ENCODE measurements around the gene RALGPS1. TPM values are rescaled to one million over a fixed set of nuclear protein-coding genes. Genes with fewer than 3 reads are reported as not detected.

RALGPS1 gene
- total and polyA plus RNA-seq, 2 of the 8 experiments (the other 6 are each of a cell fraction or from before 2014, with no cell fraction given) = 20.0 to 23.5 TPM

DNA sequence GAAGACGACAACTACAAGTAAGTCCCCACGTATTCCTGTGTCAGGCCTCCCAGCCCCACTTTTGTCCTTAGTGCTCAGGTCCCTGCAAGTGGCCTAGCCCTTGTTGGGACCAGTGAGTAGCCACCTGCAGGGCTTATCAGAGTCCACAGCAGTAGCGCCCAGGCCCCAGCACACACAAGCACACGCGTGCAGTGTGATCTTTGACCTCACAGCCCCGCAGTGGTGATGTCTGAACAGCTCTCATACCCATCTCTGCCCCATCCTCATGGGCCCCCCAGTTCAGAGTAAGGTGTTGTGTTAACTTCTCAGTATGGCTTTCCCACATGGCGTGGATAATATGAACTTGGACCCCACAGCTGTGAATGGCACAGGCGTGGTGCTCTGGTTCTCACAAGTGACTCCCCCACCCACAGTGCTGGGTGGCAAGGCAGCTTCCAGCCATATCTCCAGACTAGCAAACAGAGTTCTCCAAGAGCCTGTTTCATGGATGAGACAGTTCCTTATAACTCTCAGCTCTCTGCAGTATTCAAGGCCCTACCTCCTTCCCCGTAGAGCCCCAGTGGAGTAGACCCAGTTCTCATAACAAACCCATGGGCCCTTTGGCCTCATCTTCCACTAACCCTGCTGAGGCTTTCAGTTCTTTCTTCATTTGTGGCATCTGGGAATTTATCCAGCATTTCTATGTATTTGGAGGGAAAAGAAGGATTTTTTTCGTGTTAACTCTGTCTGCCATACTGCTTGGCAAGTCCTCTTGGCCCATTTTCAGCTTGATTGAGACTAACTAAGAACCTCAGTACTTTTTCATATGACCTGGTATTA is 254.4 kb downstream of the RALGPS1 start:
- Histone ChIP-seq H2BK5ac (ENCODE audit: low read depth, low read length) (no peak overlapping the region), H4K91ac (replicated peaks; ENCODE audit: insufficient read length, low read length) (no peak overlapping the region), H3K4me3 (ENCODE audit: extremely low read depth in 1 of 4, insufficient read depth in 2 of 4, low read depth in 3 of 4, low read length in 4 of 4) (no peak overlapping the region), H2BK15ac (ENCODE audit: low read length) (no peak overlapping the region), H3K4me2 (ENCODE audit: insufficient read depth in 1 of 2, low read depth in 2 of 2, low read length in 2 of 2) (no peak overlapping the region), H3K36me3 (ENCODE audit: control insufficient read depth in 2 of 4, insufficient read depth in 4 of 4, low read length in 3 of 4) (no peaks in the 10 kb centered on the region; a peak in 2 of 8 replicates), H3K79me1 (ENCODE audit: low read depth, low read length) (no peaks in the 10 kb centered on the region), H2AK5ac (ENCODE audit: low read depth, low read length) (no peak overlapping the region), H2BK120ac (replicated peaks; ENCODE audit: low read depth, low read length) (no peak overlapping the region), H2AFZ (ENCODE audit: low read length) (no peak overlapping the region), H3K9ac (replicated peaks in 1 of 4; ENCODE audit: extremely low read depth in 1 of 4, low read depth in 3 of 4, low read length in 3 of 4) (no peak overlapping the region), H3K56ac (replicated peaks; ENCODE audit: insufficient read length, low read depth, low read length) (no peak overlapping the region), H3K23me2 (ENCODE audit: low read depth, low read length) (no peaks in the 10 kb centered on the region), H3K14ac (ENCODE audit: insufficient read length) (no peak overlapping the region), H3K27ac (ENCODE audit: low read depth, low read length) (no peak overlapping the region), H3K27me3 (replicated peaks in 1 of 4; ENCODE audit: control insufficient read depth in 3 of 4, extremely low read depth in 1 of 4, insufficient read depth in 3 of 4, low read length in 3 of 4) (no peaks in the 10 kb centered on the region), H3K4ac (replicated peaks; ENCODE audit: insufficient read length, low read depth, low read length) (no peak overlapping the region), H4K8ac (ENCODE audit: extremely low read depth, insufficient read depth, low read length) (no peak overlapping the region), H3K18ac (ENCODE audit: extremely low read depth, low read length) (no peak overlapping the region), H3K79me2 (ENCODE audit: control insufficient read depth in 1 of 2, insufficient read depth in 2 of 2, low read length in 2 of 2) (no peaks in the 10 kb centered on the region), H4K20me1 (replicated peaks in 1 of 2; ENCODE audit: control insufficient read depth in 1 of 2, insufficient read depth in 2 of 2, low read length in 2 of 2) (no peaks in the 10 kb centered on the region), H3K23ac (ENCODE audit: insufficient read length) (no peak overlapping the region), H3K4me1 (replicated peaks in 1 of 4; ENCODE audit: control insufficient read depth in 3 of 4, insufficient read depth in 4 of 4, low read length in 3 of 4) (peaks cover 0 to 6% (median 1%) of the 10 kb centered on the region in 4 experiments; a peak in 2 of 7 replicates), H4K5ac (ENCODE audit: insufficient read length, low read depth, low read length) (no peak overlapping the region), H3K9me3 (ENCODE audit: insufficient read depth in 2 of 2, low read depth in 1 of 2, low read length in 1 of 2) (no peaks in the 10 kb centered on the region), H2BK20ac (ENCODE audit: low read length) (no peak overlapping the region), H2BK12ac (ENCODE audit: low read depth, low read length) (no peak overlapping the region)
- FAIRE-seq (no peak), DNase-seq (ENCODE audit: low read depth in 1 of 2, low spot score in 2 of 2) (no peak)
- 91% methylated on average over 10 of the region's 10 CpGs; no CpG with 5 or more reads in 1 of the 2 experiments for WGBS, 2 experiments (ENCODE audit: extremely low coverage in 1 of 2, insufficient coverage in 1 of 2, insufficient read length in 1 of 2, insufficient replicate concordance in 2 of 2, low coverage in 1 of 2, low lambda C conversion rate in 2 of 2, missing lambda C conversion rate in 1 of 2)
- ChIA-PET CTCF (ENCODE audit: partially characterized antibody) (interaction anchor here (1.0 to 1.4 kb wide), 2 partner anchors 27 to 216 kb away, joined by 3 to 6 read pairs; no protein-coding TSS in a partner anchor), POLR2A (ENCODE audit: partially characterized antibody) (no interaction called here)
- TF ChIP-seq TEAD4 (IDR thresholded peaks at IDR 0.05; ENCODE audit: low read depth, low read length) (no peak), HDAC2 (IDR thresholded peaks at IDR 0.05; ENCODE audit: borderline replicate concordance in 1 of 2, low read depth in 2 of 2, low read length in 2 of 2) (no peak), TCF12 (IDR thresholded peaks at IDR 0.05; ENCODE audit: low read depth, low read length) (no peak), KDM1A (IDR thresholded peaks at IDR 0.05; ENCODE audit: borderline replicate concordance, low read length) (no peak), NRF1 (IDR thresholded peaks at IDR 0.05; ENCODE audit: low read depth, low read length) (no peak), RFX5 (IDR thresholded peaks at IDR 0.05; ENCODE audit: borderline replicate concordance, low read depth, low read length) (no peak), SP4 (IDR thresholded peaks at IDR 0.05; ENCODE audit: low read length) (no peak), EZH2 (IDR thresholded peaks at IDR 0.05; ENCODE audit: low read depth, low read length, severe bottlenecking) (no peak), POLR2AphosphoS5 (IDR thresholded peaks at IDR 0.05; ENCODE audit: low read depth, low read length) (no peak), GABPA (IDR thresholded peaks at IDR 0.05; ENCODE audit: borderline replicate concordance, insufficient read depth, low read length) (no peak), CBX8 (IDR thresholded peaks at IDR 0.05; ENCODE audit: borderline replicate concordance, low read depth, low read length) (no peak)

Data from H1 (cell line).